GM21526 (cell line): ENCODE data around the gene STMN3.
A peak's percentile ranks its signal among the peaks of the same experiment; 100 is the strongest.
"Not testable (repeated sequence)": the region's sequence is repeated elsewhere in the genome, so short reads cannot be mapped to it uniquely, and the experiment has no call there.

ENCODE experiments used
- ATAC-seq: cut with Tn5 transposase; IDR thresholded peaks from one replicate; pipeline ENCODE4 v1.9.1; 2021; ENCODE audit warnings: moderate library complexity; ENCODE audit not compliant: unreplicated experiment, low FRiP score

The STMN3 gene

DNA sequence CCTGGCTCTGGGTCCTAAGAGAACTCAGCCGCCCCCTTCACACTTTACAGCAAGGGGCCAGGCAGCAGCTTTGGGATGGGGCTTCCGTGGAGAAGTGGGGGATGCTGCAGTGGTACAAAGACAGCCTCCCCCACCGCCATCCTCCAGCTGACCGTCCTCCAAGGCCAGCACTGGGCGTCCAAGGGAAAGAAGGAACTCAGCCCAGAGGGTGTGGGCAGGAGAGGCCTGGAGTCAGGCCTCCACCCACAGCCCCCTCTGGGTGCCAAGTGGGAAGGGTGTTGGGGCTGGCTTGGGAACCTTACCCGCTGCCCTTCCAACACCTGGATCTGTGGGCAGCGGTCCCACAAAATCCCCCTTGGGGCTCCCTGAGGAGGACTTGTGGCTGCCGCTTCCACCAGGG lies 13.1 kb downstream of the STMN3 start:
- no peak for ATAC-seq

DNA sequence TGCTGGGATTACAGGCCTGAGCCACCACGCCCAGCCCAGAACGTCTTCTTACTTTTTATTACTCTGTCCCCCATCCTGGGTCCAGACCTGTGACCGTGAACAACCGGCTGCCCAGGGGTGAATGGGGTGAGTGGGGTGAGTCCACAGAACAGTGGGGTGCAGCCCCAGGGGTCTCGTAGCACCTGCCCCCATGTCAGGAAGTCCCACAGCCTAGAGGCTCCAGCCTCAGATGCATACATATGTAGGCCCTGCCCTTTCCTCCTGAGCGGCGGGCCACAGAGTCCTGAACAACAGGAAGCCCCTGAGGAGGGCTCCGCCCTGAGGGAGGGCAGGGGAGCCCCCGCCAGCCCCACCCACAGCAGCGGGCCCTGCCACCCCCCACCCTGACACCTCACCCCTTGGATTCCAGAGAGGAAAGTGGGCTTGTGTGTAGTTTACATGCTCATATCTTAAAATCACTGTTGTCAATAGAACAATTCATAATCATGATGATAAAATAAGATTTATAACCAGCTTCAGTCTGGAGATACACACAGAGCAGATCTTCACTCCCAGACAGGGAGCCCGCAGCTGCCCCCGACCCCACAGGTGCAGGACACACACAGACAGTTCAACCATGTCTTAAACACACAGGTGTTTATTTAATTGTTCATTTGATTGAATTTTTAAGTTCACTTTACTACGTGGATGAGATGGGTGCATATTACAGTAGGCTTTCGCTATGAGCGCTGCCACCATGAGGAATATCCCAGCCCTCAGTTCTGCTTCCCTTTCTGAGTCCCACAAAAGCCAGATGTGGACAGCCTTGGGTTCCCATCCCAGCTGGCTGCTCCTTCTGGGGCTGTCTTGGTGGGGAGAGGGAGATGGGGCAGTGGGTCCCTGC lies 13.9 kb downstream of the STMN3 start:
- no peak for ATAC-seq

DNA sequence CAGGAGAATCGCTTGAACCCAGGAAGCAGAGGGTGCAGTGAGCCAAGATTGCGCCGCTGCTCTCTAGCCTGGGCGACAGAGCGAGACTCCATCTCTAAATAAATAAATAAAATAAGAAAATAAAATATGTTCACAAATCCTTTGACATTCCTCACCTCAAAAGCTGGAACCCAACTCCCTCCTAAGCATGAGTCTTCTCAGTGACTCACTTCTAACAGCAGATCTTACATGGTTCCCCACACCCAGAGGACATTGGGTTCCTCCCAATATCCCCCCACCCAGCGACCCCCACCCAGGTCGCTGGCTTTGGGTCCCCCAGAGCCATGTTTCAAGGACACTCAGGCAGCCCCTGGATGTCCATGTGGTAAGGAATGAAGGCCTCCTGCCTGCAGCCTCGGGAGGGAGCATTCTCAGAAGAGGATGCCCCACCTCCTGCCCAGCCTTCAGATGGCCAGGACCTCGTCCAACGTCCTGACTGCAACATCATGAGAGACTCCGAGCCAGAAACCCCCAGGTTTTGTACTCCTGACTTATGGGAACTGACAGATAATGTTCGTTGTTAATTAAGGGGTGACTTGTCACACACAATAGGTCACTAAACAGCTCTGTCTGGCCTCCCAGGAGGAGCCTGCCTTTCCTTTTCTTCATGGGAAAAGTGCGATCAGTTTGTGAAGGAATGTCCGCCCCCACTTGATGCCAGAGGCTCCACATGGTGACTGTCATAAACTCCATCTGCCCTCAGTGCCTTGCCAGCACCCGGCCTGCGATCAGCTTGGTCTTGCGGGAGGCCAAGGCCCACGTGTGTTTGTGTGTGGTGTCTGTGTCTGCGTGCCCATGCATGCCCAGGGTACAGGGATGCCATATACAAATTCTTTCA lies 16.2 kb downstream of the STMN3 start:
- ATAC-seq = no peak

DNA sequence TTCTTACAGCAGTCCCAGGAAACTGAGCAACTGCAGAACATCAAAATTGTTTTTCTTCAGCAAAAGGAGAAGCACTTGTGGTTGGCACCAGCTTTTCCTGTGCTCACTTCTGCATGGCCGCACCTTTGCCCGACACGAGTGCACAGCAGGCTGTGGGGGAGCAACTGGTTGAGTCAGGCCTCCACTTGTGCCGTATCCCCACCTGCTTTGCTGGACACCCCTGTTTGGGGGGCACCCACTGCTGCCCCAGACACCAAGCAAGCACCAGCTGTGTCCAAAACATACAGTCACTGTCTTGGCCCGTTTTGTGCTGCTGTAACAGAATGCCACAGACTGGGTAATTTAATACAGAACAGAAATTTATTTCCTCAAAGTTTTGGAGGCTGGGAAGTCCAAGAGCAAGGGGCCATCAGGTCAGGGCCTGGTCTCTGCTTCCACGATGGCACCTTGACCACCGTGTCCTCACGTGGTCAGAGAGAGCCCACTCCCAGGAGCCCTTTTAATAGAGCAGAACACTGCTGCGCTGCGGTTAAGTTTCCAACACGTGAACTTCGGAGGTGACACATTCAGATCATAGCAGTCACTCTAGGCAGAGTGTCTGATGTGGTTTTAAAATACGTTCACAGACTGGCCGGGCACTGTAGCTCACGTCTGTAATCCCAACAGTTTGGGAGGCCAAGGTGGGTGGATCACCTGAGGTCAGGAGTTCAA lies 17.6 kb downstream of the STMN3 start:
- ATAC-seq = no peak

DNA sequence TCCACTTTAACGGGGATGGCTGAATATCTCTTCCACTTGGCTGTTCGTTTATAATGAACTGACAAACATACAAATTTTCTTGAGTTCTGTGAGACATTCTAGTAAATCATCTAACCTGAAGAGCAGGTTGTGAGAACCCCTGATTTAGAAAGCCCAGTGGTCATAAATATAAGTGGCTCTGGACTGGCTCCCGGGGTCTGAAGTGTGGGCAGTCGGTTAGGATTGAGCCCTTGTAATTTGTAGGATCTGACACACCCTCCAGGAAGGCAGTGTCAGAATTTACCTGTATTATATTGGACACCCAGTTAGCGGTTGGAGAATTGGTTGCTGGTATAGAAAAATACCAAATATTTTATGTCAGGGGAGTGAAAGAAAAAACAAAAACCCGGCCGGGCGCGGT lies 19.5 kb downstream of the STMN3 start:
- ATAC-seq = no peak

DNA sequence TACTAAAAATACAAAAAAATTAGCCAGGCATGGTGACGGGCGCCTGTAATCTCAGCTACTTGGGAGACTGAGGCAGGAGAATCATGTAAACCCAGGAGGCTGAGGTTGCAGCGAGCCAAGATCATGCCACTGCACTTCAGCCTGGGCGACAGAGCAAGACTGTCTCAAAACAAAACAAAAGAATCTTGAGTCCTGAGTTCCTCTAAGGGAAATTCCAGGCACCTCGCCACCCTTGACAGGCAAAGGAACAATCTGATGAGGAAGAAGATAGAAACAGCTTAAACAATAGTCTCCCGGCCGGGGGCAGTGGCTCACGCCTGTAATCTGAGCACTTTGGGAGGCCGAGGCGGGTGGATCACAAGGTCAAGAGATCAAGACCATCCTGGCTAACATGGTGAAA lies 21.8 kb downstream of the STMN3 start:
- ATAC-seq = not testable (repeated sequence)

DNA sequence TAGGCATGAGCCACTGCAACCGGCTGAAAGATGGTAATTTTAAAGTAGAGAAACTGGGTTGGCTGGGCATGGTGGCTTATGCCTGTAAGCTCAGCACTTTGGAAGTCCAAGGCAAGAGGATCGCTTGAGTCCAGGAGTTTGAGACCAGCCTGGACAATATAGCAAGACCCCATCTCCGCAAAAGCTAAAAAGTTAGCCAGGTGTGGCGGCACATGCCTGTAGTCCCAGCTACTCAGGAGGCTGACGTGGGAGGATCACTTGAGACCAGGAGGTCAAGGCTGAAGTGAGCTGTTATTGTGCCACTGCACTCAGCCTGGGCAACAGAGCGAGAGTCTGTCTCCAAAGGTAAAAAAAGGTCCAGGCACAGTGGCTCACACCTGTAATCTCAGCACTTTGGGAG lies 22.3 kb downstream of the STMN3 start:
- ATAC-seq = not testable (repeated sequence)

DNA sequence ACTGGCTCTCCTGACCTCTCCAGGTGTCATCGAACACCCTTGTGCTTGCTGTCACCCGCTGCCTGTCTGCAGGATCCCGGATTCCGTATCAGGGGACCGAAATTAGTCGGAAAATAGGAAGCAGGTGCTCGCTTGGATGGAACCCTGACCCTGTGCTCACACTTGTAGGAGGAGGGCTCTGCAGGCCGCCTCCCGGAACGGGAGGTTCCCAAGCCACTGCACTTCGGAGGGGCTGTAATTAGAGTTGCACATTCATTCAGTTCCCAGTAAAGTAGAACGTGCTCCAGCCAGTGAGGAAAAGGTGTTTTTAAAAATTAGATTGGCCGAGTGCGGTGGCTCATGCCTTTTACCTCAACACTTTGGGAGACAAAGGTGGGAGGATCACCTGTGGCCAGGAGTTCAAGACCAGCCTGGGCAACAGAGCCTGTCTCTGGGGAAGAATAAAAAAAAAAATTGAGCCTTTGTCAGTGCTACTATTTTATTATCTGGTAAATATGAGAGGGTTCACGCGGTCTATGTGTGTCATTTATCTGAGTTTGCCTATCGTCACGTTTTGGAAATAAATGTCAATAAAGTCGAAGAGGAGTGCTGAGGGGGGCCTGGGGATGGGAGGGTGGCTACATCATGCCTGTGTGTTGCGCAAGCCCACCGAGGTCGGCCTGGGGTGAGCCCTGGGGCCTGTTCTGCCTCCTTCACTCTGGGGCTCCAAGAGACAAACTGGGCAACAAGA lies 24.8 kb downstream of the STMN3 start:
- no peak for ATAC-seq

DNA sequence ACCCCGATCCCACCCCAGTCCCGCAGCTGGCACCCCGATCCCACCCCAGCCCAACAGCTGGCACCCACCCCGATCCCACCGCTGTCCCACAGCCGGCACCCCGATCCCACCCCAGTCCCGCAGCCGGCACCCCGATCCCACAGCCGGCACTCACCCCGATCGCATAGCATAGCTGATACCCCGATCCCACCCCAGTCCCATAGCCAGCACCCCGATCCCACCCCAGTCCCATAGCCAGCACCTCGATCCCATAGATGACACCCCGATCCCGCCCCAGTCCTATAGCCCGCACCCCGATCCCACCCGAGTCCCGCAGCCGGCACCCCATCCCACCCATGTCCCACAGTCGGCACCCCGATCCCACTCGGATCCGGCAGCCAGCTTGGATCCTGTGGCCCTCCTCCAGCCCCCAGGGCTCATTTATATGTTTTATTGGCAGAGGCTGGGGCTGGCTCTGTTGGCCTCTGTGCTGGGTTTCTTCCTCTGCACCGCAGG lies 25.4 kb downstream of the STMN3 start:
- no peak for ATAC-seq

DNA sequence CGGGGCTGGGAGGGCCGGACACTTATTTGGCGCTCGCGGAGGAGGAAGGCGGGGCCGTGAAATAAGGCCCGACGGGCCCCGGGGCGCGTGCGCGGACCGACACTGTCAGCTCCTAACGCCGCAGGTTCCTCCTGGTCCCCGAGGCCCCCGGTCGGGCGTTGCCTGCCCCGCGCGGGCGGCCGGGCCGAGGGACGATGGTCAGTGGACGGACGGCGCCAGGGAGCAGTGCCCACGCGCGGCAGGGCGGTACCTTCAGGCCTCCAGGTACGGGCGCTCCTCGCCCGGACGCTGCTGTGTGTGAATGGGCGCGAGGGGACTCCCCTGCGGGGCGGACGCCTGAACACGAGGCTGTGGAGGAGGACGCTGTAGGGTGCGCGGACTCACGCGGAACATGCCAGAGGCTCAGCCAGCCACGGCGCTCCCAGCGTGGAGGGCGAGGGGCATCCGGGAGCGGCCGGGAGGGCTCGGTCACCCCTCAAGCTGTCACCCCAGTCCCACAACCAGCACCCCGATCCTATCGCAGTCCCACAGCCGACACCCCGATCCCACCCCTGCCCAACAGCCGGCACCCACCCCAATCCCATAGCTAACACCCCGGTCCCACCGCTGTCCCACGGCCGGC lies 26.0 kb downstream of the STMN3 start:
- ATAC-seq = peak; percentile 69

DNA sequence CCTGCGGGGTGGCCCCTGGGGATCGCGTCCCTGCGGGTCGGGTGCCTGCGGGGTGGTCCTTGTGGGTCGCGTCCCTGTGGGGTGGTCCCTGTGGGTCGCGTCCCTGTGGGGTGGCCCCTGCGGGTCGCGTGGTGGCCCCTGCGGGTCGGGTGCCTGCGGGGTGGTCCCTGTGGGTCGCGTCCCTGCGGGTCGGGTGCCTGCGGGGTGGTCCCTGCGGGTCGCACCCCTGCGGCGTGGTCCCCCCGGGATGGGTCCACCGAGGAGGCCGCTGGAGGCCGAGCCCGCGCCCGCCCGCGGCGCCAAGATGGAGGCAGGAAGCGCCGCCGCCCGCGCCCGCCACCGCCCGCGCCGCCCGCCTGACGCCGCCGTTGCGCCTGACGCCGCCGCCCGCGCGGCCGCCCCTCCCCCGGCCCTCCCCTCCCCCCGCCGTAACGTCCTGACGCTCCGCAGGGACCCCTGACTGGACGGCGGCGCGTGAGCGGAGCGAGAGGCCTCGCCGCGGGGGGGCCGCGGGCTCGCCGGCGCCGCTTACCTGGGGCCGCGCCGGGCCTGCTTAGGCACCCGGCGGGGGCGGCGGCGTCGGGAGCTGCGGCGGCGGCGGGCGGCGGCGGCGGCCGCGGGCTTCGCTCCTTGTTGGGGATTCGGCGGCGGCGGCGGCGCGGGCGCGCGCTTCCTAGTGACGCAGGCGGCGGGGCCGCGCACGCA lies 26.6 kb downstream of the STMN3 start, which contains the start of gene GMEB2:
GMEB2 (minus strand) TSS at position 678 of the 705 bp plus-strand sequence. CDS start 7,704 bp downstream, outside the sequence.
- peak; percentile 42 for ATAC-seq

DNA sequence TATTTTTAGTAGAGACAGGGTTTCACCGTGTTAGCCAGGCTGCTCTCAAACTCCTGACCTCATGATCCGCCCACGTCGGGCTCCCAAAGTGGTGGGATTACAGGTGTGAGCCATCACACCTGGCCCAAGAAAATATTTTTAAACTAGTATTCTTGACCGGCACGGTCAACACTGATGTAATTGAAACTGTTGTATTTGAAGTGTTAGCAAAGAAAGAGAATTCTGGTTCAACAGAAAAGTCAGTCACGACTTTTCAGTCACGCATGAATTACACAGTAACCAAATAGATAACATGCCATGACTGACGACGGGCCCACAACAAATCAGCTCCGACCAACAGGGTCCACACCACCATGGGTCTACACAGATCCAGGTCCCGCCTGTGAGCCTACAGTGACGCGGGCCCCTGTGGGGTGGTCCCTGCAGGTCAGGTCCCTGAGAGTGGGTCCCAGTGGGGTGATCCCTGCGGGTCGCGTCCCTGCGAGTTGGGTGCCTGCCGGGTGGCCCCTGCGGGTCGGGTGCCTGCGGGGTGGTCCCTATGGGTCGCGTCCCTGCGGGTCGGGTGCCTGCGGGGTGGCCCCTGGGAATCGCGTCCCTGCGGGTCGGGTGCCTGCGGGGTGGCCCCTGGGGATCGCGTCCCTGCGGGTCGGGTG lies 27.3 kb downstream of the STMN3 start:
- ATAC-seq = no peak

DNA sequence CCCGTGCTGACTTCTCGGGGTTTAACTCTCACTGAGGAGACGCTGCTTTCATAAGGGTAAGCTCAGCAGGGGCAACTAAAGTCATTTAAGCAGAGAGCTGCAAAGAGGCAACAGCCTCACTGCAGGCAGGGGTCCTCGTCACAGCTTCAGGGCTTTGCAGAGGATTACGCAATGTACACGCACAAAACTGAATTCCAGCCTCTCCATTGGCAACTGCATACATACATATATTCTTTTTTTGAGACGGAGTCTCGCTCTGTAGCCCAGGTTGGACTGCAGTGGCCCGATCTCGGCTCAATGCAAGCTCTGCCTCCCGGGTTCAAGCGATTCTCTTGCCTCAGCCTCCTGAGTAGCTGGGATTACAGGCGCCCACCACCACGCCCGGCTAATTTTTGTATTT lies 28.7 kb downstream of the STMN3 start:
- ATAC-seq = no peak

DNA sequence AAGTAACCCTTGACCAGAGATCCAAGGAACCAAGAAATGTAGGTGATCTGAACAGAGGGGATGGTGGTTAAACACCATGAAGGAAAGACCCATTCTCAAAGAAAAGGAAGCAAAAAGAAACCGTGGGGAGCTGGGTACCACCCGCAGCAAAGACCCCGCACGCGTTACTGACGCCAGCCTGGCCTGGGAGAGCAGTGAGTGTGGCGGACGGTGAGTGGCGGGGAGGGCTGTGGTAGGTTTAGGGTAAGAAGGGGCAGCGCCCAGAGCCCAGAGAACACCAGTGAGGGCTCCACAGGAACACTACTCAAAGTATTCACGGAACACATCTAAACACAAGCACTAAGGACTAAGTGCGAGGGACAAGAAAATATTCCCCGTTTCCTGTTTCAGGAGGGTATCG lies 30.5 kb downstream of the STMN3 start:
- no peak for ATAC-seq

DNA sequence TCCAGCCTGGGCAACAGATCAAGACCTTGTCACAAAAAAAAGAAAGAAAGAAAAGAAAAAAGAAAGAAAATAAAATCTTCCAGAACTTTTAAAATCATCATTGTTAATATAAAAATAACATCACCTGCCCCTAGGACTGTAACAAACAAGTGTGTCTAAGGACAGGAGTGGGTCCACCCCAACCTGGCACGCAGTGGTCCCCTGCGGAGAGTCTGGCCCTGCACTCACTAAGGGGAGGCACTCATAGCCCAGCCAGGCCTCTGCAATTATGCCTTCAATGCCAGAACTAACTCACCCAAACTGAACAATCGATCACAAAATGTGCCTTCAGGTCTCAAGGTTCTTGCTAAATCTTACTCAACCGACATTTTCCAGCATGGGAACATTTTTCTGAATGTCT lies 31.1 kb downstream of the STMN3 start:
- no peak for ATAC-seq

DNA sequence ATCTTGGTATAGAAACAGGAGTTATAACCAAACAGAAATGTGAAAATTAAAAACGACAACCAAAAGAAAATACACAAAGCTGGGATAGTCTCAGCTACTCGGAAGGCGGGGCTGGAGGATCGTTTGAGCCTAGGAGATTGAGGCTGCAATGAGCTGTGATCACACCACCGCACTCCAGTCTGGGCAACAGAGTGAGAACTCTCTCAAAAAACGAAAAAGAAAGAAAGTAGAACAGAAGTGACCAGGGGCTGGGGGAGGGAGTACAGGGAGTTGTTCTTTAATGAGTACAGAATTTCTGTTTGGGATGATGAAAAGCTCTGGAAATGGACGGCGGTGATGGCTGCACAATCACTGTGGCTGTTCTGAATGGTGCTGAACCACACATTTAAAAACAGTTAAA lies 32.2 kb downstream of the STMN3 start:
- no peak for ATAC-seq

DNA sequence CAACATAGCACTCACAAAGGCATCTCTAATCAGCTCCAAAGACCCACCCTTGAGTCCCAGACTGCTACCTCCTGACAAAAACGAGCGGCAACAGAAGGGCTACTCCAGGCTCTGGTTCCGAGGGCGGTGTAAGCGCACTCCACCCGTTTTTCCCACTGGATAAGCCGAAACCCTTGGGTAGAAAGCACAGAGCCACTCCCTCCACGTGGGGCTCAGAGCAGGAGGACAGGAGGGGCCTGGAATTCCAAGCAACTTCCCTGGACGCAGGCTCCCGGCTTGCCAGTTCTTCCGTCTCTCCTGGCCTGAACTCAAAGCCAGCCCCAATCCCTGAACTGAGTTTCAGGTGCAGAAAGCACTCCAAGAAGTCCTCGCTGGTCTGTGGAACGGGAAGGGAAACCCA lies 33.7 kb downstream of the STMN3 start:
- no peak for ATAC-seq

DNA sequence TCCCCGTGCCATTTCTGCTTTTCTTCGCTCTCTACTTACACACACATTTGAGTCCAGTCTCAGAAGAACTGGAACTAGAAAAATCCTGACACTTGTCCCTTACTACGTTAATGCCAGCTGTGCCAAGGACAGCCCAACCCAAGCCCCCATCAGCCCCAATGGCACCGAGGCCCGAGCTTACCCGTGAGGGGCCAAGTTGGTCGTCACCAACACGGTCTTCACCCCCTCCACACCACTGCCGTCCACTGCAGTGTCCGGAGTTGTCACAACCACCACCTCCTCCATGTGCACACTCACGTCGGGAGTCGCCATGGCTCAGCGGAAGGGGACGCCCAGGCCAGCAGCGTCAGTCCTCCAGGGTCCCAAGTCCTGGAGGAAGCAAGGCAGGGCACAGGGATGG lies 34.1 kb downstream of the STMN3 start:
- no peak for ATAC-seq
